Islet precursor cell (in vitro differentiated cells): ENCODE results near the gene MRC2.
A peak's percentile ranks its signal among the peaks of the same experiment; 100 is the strongest.

Source experiments
- DNase-seq: peaks from one replicate; pipeline ENCODE4 v3.0.0-alpha.2; 2018

The MRC2 gene

GRCh38 chr17:62664336-62665120 is 37.1 kb downstream of the MRC2 start:
- DNase-seq: no peak

DNA sequence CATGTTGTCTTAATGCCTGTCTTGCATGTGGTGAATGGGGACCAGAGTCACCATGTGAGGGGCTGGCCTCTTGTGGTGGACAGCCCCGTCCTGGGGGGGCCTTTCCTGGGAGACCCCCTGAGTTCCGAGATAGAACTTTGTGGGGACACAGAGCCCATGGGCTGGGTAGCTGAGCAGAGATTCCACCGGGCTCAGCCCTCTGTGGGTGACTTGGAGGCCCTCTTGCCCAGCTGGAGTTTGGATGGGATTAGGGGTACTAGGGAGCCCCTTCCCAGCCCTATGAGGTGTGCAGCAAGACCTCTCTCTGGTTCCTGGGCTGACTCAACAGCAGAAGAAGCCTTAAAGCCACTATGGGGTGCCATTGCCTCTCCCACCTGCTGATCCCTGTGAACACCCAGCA is 38.1 kb downstream of the MRC2 start:
- no peak for DNase-seq

- DNase-seq: no peak
Measured at GRCh38 chr17:62666061-62666800, 38.8 kb downstream of the MRC2 start.

DNA sequence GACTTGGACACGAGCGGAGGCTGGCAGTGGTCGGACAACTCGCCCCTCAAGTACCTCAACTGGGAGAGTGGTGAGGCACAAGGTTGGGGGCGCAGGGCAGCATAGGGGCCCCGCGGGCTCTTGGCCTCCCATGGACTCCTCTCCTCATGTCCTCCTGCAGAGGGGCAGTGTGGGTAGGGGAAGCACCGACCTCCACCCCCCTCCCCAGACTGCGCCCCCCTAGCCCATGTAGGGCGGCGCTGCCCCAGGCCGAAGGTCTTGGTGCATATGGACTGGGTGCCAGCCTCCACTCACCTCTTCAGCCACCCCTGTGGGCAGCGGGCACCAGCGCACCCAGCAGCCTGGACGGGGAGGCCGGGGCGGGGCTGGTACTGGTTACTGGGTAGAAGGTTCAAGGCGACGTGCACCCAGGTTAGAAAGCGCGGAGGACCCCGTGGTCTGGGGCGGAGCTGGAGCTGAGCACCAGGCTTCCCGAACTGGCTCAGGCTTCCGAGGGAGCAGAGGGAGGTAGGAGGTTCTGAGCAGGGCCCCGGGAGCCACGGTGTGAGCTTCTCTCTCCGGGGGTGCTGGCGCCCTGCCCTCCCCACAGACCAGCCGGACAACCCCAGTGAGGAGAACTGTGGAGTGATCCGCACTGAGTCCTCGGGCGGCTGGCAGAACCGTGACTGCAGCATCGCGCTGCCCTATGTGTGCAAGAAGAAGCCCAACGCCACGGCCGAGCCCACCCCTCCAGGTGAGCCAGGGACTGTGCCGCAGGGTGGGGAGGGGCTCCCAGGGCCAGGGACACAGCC is 39.5 kb downstream of the MRC2 start:
- no peak for DNase-seq

- DNase-seq: no peak
Measured at GRCh38 chr17:62668091-62668804, 40.8 kb downstream of the MRC2 start.

- no peak for DNase-seq
Measured at GRCh38 chr17:62670202-62670821, 42.8 kb downstream of the MRC2 start.

DNA sequence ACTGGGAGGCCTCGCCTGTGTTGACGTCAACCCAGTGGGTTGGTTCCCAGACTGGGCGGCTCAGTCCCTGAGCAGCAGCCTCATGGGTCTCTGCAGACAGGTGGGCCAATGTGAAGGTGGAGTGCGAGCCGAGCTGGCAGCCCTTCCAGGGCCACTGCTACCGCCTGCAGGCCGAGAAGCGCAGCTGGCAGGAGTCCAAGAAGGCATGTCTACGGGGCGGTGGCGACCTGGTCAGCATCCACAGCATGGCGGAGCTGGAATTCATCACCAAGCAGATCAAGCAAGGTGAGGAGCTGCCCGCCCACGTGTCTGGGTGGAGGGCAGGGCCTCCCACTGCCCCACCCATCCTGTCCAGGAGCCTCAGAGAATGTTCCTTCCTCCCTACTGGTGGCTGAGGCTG is 44.1 kb downstream of the MRC2 start:
- peak; percentile 56 for DNase-seq

GRCh38 chr17:62672957-62673356 is 45.5 kb downstream of the MRC2 start:
- no peak for DNase-seq

DNA sequence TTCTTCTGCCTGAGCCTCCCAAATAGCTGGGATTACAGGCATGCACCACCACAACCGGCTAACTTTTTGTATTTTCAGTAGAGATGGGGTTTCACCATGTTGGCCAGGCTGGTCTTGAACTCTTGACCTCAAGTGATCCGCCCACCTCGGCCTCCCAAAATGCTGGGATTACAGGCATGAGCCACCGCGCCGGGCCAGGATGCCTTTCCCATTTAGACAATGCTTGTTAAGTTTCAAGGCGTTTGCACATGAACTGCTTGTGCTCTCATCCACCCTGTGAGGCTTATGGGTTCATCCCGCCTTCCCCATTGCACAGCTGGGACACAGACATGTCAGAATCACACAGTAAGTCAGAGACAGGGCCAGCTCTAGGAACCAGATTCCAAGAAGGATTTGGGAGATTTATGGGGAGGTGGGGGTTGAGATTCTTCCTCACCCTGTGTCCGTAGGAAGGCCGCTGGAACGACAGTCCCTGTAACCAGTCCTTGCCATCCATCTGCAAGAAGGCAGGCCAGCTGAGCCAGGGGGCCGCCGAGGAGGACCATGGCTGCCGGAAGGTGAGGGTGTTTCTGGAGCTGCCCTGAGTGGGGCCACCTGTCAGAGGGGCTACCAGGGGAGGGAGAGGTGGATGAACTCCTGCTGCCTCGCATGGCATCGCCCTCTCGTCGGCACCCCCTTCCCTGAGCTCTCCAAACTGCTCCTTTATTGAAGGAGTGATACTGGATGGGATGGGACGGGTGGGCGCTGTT is 46.3 kb downstream of the MRC2 start:
- no peak for DNase-seq

GRCh38 chr17:62674363-62674739 is 46.9 kb downstream of the MRC2 start:
- DNase-seq: no peak

- no peak for DNase-seq
Measured at GRCh38 chr17:62674841-62675240, 47.4 kb downstream of the MRC2 start.

DNA sequence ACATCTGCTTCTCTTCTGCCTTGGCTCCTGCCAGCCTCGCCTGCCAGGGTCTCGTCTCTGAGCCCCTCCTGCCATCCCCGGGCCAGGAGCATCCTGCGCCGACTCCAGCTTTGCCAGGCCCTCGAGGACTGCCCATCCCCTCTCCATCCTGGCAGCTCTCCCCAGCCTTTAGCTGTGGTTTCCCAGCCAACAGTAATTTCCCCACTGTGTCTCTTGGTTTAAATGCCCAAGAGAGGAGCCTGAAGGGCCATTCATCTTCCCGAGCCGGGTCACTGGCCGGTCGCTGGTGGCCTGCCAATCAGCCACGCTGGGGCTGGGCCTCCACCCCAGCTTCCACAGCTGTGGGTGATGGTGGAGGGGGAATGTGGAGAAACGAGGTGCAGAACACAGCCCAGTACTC is 47.8 kb downstream of the MRC2 start:
- no peak for DNase-seq

DNA sequence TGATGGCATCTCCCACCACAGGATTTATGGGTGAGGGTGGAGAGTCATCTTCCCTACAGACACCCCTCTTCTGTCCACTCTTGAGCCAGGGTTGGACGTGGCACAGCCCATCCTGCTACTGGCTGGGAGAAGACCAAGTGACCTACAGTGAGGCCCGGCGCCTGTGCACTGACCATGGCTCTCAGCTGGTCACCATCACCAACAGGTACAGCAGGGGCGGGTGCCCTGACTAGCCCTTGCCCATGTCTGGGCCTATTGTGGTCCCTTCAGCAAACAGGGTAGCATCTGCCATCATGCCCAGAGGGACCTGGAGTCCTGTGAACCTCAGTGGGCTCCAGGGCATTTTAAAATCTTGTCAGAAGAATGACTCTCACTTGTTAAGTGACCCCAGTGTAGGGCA is 48.2 kb downstream of the MRC2 start:
- DNase-seq: no peak

DNA sequence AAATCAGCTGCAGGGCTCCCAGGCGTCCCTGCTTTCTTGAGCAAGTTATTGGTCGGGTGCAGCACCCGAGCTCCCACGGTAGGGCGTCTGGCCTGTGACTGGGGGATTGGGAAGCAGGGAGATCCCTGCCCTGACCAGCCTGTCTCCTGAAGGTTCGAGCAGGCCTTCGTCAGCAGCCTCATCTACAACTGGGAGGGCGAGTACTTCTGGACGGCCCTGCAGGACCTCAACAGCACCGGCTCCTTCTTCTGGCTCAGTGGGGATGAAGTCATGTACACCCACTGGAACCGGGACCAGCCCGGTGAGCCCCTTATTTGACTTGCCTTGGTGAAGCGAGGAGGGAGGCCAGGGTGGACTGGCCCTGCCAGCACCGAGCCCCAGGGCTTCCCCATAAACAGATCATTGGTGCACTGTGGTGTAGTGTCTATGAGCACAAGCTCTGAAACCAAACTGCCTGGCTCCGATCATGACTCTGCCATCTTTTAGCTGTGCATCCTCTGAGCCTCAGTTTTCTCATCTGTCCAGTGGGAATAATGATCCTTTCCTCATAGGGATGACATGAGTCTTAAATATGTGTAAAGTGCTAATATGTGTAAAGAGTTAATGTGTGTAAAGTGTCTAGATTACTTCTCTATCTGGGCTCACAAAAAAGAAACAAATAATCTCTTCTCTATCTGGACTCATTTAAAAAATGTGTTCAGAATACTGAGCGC is 48.9 kb downstream of the MRC2 start:
- no peak for DNase-seq

DNA sequence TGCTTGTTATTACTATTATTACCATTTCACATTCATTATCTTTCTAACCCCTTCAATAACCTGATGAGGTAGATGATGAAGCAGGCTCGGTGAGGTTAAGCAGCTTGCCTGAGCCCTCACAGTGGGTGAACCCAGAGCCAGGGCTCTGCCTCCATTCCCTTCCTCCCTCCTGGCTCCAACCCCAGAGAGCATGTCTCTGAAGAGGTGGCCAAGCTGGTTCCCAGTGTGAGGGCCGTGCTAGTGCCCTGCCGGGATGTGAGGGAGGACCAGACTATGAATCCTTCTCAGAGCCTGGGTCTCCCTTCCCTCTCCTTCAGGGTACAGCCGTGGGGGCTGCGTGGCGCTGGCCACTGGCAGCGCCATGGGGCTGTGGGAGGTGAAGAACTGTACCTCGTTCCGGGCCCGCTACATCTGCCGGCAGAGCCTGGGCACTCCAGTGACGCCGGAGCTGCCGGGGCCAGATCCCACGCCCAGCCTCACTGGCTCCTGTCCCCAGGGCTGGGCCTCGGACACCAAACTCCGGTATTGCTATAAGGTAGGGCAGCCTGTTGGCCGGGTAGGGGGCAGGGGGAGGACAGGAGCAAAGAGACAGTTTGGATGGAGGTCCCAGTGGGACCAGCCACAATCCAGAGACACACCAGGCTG is 49.6 kb downstream of the MRC2 start:
- DNase-seq: no peak

GRCh38 chr17:62678214-62678919 is 50.9 kb downstream of the MRC2 start:
- DNase-seq: no peak

GRCh38 chr17:62679866-62680377 is 52.5 kb downstream of the MRC2 start:
- DNase-seq: no peak

DNA sequence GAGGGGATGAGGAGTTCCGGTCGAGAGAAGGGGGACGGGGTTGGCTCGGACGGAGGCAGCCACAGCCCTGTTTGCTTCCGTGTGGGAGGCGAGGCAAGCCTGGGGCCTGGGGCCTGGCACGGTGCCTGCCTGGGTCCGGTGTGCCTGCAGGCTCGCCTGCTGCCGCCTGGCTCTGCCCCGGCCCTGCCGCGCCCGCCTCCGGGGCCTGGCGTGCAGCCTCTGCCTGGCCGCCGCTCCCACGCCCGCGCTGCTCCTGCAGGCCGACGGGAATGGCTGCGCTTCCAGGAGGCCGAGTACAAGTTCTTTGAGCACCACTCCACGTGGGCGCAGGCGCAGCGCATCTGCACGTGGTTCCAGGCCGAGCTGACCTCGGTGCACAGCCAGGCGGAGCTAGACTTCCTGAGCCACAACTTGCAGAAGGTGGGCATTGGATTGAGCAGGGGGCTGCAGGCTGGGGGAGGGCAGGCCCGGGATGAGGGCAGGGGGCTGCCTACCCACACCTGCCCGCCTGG is 53.1 kb downstream of the MRC2 start:
- DNase-seq: peak; percentile 54
